ENCODE results near the gene DENND1B.

DNA sequence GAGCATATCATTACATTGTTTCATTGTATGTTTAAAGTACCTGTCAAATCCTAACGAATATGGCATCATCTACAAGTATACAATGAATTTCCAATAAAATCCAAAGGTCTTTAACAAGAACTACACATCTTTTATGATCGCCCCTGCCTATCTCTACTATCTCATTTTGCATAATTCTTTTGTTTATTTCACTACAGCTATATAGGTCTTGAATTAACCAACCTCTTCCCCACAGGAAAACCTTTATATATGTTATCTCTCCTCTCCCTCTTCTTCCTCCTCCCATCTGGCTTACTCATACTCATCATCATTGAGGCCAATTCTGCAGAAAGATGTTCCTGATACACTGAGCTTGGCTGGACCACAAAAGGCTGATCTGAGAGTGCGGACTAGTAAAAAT is 175.5 kb downstream of the DENND1B start:
- TF ChIP-seq POLR2A (IDR thresholded peaks at IDR 0.05; ENCODE audit: borderline replicate concordance, extremely low read depth, insufficient read depth, insufficient read length): no peak
- TF ChIP-seq, protein P1, sequence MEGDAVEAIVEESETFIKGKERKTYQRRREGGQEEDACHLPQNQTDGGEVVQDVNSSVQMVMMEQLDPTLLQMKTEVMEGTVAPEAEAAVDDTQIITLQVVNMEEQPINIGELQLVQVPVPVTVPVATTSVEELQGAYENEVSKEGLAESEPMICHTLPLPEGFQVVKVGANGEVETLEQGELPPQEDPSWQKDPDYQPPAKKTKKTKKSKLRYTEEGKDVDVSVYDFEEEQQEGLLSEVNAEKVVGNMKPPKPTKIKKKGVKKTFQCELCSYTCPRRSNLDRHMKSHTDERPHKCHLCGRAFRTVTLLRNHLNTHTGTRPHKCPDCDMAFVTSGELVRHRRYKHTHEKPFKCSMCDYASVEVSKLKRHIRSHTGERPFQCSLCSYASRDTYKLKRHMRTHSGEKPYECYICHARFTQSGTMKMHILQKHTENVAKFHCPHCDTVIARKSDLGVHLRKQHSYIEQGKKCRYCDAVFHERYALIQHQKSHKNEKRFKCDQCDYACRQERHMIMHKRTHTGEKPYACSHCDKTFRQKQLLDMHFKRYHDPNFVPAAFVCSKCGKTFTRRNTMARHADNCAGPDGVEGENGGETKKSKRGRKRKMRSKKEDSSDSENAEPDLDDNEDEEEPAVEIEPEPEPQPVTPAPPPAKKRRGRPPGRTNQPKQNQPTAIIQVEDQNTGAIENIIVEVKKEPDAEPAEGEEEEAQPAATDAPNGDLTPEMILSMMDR (IDR thresholded peaks at IDR 0.05 in 2 of 3, conservative IDR thresholded peaks at IDR 0.05 in 1 of 3; ENCODE audit: borderline replicate concordance in 1 of 3, insufficient read depth in 1 of 3, low read depth in 2 of 3, low read length in 2 of 3): no peak
- no peak for TF ChIP-seq SIN3A (IDR thresholded peaks at IDR 0.05; ENCODE audit: low read depth)
- TF ChIP-seq CEBPB (IDR thresholded peaks at IDR 0.05; ENCODE audit: low read depth): no peak
- no peak for TF ChIP-seq ZFX (IDR thresholded peaks at IDR 0.05)
- no peak for TF ChIP-seq RAD21 (IDR thresholded peaks at IDR 0.05; ENCODE audit: low read depth)
- TF ChIP-seq, protein P2, sequence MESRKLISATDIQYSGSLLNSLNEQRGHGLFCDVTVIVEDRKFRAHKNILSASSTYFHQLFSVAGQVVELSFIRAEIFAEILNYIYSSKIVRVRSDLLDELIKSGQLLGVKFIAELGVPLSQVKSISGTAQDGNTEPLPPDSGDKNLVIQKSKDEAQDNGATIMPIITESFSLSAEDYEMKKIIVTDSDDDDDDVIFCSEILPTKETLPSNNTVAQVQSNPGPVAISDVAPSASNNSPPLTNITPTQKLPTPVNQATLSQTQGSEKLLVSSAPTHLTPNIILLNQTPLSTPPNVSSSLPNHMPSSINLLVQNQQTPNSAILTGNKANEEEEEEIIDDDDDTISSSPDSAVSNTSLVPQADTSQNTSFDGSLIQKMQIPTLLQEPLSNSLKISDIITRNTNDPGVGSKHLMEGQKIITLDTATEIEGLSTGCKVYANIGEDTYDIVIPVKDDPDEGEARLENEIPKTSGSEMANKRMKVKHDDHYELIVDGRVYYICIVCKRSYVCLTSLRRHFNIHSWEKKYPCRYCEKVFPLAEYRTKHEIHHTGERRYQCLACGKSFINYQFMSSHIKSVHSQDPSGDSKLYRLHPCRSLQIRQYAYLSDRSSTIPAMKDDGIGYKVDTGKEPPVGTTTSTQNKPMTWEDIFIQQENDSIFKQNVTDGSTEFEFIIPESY (IDR thresholded peaks at IDR 0.05; ENCODE audit: extremely low read depth, insufficient replicate concordance, low read length): no peak
- TF ChIP-seq TCF7L2 (IDR thresholded peaks at IDR 0.05; ENCODE audit: borderline replicate concordance, extremely low read depth, insufficient read depth, insufficient read length): no peak
- TF ChIP-seq FOSL1 (IDR thresholded peaks at IDR 0.05; ENCODE audit: low read depth): no peak
- TF ChIP-seq EZH2 (IDR thresholded peaks at IDR 0.05): no peak
- TF ChIP-seq, protein P3, sequence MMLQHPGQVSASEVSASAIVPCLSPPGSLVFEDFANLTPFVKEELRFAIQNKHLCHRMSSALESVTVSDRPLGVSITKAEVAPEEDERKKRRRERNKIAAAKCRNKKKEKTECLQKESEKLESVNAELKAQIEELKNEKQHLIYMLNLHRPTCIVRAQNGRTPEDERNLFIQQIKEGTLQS (IDR thresholded peaks at IDR 0.05): no peak
- TF ChIP-seq ZNF274 (IDR thresholded peaks at IDR 0.05; ENCODE audit: low read depth, low read length): no peak
- TF ChIP-seq, protein P4, sequence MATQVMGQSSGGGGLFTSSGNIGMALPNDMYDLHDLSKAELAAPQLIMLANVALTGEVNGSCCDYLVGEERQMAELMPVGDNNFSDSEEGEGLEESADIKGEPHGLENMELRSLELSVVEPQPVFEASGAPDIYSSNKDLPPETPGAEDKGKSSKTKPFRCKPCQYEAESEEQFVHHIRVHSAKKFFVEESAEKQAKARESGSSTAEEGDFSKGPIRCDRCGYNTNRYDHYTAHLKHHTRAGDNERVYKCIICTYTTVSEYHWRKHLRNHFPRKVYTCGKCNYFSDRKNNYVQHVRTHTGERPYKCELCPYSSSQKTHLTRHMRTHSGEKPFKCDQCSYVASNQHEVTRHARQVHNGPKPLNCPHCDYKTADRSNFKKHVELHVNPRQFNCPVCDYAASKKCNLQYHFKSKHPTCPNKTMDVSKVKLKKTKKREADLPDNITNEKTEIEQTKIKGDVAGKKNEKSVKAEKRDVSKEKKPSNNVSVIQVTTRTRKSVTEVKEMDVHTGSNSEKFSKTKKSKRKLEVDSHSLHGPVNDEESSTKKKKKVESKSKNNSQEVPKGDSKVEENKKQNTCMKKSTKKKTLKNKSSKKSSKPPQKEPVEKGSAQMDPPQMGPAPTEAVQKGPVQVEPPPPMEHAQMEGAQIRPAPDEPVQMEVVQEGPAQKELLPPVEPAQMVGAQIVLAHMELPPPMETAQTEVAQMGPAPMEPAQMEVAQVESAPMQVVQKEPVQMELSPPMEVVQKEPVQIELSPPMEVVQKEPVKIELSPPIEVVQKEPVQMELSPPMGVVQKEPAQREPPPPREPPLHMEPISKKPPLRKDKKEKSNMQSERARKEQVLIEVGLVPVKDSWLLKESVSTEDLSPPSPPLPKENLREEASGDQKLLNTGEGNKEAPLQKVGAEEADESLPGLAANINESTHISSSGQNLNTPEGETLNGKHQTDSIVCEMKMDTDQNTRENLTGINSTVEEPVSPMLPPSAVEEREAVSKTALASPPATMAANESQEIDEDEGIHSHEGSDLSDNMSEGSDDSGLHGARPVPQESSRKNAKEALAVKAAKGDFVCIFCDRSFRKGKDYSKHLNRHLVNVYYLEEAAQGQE (IDR thresholded peaks at IDR 0.05; ENCODE audit: low read depth): no peak
- no peak for TF ChIP-seq CBX3 (IDR thresholded peaks at IDR 0.05; ENCODE audit: low read depth)

All from HCT116 (cell line).